Adrenal gland (tissue), 12 donors: ENCODE data around the gene SLC24A3. TPM values are rescaled to one million over a fixed set of nuclear protein-coding genes. Genes with fewer than 3 reads are reported as not detected.

Experiments
- DNase-seq, 7 donors: peaks; one replicate each; pipeline ENCODE4 v3.0.0-alpha.2; 2019 to 2020
- H3K27ac ChIP-seq, 5 donors: fragments of 200-600 bp; sonication (generic) in 4 of 5; 1 replicate in 3 of 5; 2 replicates in 2 of 5; pipeline versions ENCODE4 v1.5.1 to v1.8.0; 2016 to 2020; ENCODE audit warnings: mild to moderate bottlenecking in 1 of 5
- H3K27me3 ChIP-seq: fragments of 200-600 bp; 2 replicates; pipeline ENCODE4 v1.8.0; 2021
- H3K36me3 ChIP-seq, 2 donors: fragments of 200-600 bp; replicated peaks in 1 of 2; 1 replicate in 1 of 2; 2 replicates in 1 of 2; pipeline versions ENCODE4 v1.5.1 to v1.8.0; 2018 to 2022
- H3K4me1 ChIP-seq, 2 donors: fragments of 200-600 bp; replicated peaks in 1 of 2; 1 replicate in 1 of 2; 2 replicates in 1 of 2; pipeline versions ENCODE4 v1.5.1 to v1.8.0; 2018 to 2021
- H3K4me3 ChIP-seq, 4 donors: fragments of 200-600 bp; sonication (generic) in 3 of 4; one replicate each; pipeline ENCODE4 v1.5.1; 2016 to 2018
- H3K9me3 ChIP-seq, 3 donors: fragments of 200-600 bp; sonication (generic) in 1 of 3; replicated peaks in 1 of 3; 1 replicate in 2 of 3; 2 replicates in 1 of 3; pipeline versions ENCODE4 v1.5.1 to v1.8.0; 2016 to 2021
- CTCF ChIP-seq, 6 experiments: fragments of 450-650 bp in 4 of 6; fragments of 200-600 bp in 2 of 6; sonication (generic) in 1 of 6; IDR thresholded peaks; 1 replicate in 5 of 6; 2 replicates in 1 of 6; pipeline versions ENCODE4 v1.5.1 to v1.8.0; 2016 to 2021; ENCODE audit warnings: antibody characterized with exemption in 6 of 6, mild to moderate bottlenecking in 2 of 6, moderate library complexity in 1 of 6
- POLR2A ChIP-seq, 2 donors: fragments of 450-650 bp; IDR thresholded peaks; one replicate each; pipeline ENCODE4 v1.6.1; 2017; ENCODE audit warnings: antibody characterized with exemption in 2 of 2, mild to moderate bottlenecking in 2 of 2, moderate library complexity in 1 of 2
- WGBS, 4 donors: extraction: QIAGEN DNeasy Blood & Tissue Kit in 2 of 4; methylation state at CpG; one replicate each; pipeline versions ENCODE4 v1.1.5 to v1.1.7; 2013 to 2017; 5-methylcytosine and 5-hydroxymethylcytosine counted together
- intact Hi-C, 2 donors: fragments of 100-400 bp; cut with DNase I; formaldehyde crosslinking; loops; one replicate each; pipeline versions ENCODE4 v1.14.1 to v1.15.0; 2022 to 2023
- polyA plus RNA-seq, 3 donors: library from polyadenylated mRNA; stranded (reverse); fragments of 200-250 nt in 2 of 3; fragments of 350-450 nt in 1 of 3; fragmentation: Illumina TruSeq in 1 of 3; extraction: RNeasy Lipid Tissue Mini Kit (QIAGEN cat#74804) in 1 of 3; gene quantifications; one replicate each; pipeline ENCODE4 v1.2.3, GENCODE V29; 2013 to 2014
- total RNA-seq, 9 donors: library from RNA; depleted of rRNA in 4 of 9; stranded (reverse); fragments of >200 nt in 4 of 9; fragments of 120-200 nt in 1 of 9; fragmentation: NEBNext Ultra II Directional in 1 of 9; extraction: Animal tissue kit (Norgen Biotek cat#: 25700) in 1 of 9; gene quantifications; one replicate each; pipeline versions ENCODE4 v1.1.0 to v1.2.4, GENCODE V29; 2013 to 2023
- donor health status: healthy with polysubstance abuse.
- donor health status: Bipolar disorder and iron deficiency.
- donor health status: DM: yes; HTN: yes; CAD: no.
- donor health status: DM: no; HTN: no; CAD: no.
- donor health status: DM: no; HTN: no; CAD: no.
- donor health status: DM: yes; HTN: yes; CAD: no.

SLC24A3 gene
- total and polyA plus RNA-seq, 12 donors: 0.89 to 44.4 (median 2.7) TPM

GRCh38 chr20:19522836-19523590 is 310.6 kb downstream of the SLC24A3 start:
- Histone ChIP-seq H3K36me3 (no peaks in the 10 kb centered on the region), H3K4me3 (no peak overlapping the region), H3K27me3 (no peaks in the 10 kb centered on the region), H3K4me1 (no peaks in the 10 kb centered on the region), H3K27ac (no peak overlapping the region), H3K9me3 (no peaks in the 10 kb centered on the region)
- intact Hi-C loops: no loop called here
- 57 to 70% (median 66%) methylated on average over 4 of the region's 4 CpGs for WGBS, 4 donors
- no peak for DNase-seq
- no peak for TF ChIP-seq CTCF (IDR thresholded peaks at IDR 0.05)
- TF ChIP-seq POLR2A (IDR thresholded peaks at IDR 0.05): no peak

- no peaks in the 10 kb centered on the region for H3K9me3 ChIP-seq
- H3K27me3 ChIP-seq: no peaks in the 10 kb centered on the region
- H3K4me1 ChIP-seq: no peaks in the 10 kb centered on the region
- TF ChIP-seq CTCF (IDR thresholded peaks at IDR 0.05): no peak
- no peak for TF ChIP-seq POLR2A (IDR thresholded peaks at IDR 0.05)
- no peak for DNase-seq
- H3K36me3 ChIP-seq: no peaks in the 10 kb centered on the region
- no peak overlapping the region for H3K27ac ChIP-seq
- intact Hi-C loops: no loop called here
- 48 to 98% (median 90%) methylated on average over 1 of the region's 1 CpG for WGBS, 4 donors
- H3K4me3 ChIP-seq: no peak overlapping the region
These were observed 312.2 kb downstream of the SLC24A3 start for GRCh38 chr20:19524691-19525090.

- H3K36me3 ChIP-seq: no peaks in the 10 kb centered on the region
- TF ChIP-seq POLR2A (IDR thresholded peaks at IDR 0.05): no peak
- no peak for TF ChIP-seq CTCF (IDR thresholded peaks at IDR 0.05)
- intact Hi-C loops: no loop called here
- H3K27me3 ChIP-seq: no peaks in the 10 kb centered on the region
- H3K9me3 ChIP-seq: no peaks in the 10 kb centered on the region
- H3K4me3 ChIP-seq: no peak overlapping the region
- 71 to 90% (median 76%) methylated on average over 2 of the region's 2 CpGs for WGBS, 4 donors
- H3K27ac ChIP-seq: no peak overlapping the region
- no peak for DNase-seq
- H3K4me1 ChIP-seq: no peaks in the 10 kb centered on the region
These were observed 315.1 kb downstream of the SLC24A3 start for GRCh38 chr20:19527509-19527908.

- 91 to 94% (median 92%) methylated on average over 5 of the region's 5 CpGs for WGBS, 4 donors
- Histone ChIP-seq H3K9me3 (no peaks in the 10 kb centered on the region), H3K27me3 (no peaks in the 10 kb centered on the region), H3K36me3 (no peaks in the 10 kb centered on the region), H3K4me3 (no peak overlapping the region), H3K27ac (no peak overlapping the region), H3K4me1 (no peaks in the 10 kb centered on the region)
- TF ChIP-seq CTCF (IDR thresholded peaks at IDR 0.05) (no peak), POLR2A (IDR thresholded peaks at IDR 0.05) (no peak)
- intact Hi-C loops: no loop called here
- DNase-seq: no peak
These were observed 316.0 kb downstream of the SLC24A3 start for GRCh38 chr20:19528286-19529030.
